ENCODE measurements around the gene NIPAL4.

DNA sequence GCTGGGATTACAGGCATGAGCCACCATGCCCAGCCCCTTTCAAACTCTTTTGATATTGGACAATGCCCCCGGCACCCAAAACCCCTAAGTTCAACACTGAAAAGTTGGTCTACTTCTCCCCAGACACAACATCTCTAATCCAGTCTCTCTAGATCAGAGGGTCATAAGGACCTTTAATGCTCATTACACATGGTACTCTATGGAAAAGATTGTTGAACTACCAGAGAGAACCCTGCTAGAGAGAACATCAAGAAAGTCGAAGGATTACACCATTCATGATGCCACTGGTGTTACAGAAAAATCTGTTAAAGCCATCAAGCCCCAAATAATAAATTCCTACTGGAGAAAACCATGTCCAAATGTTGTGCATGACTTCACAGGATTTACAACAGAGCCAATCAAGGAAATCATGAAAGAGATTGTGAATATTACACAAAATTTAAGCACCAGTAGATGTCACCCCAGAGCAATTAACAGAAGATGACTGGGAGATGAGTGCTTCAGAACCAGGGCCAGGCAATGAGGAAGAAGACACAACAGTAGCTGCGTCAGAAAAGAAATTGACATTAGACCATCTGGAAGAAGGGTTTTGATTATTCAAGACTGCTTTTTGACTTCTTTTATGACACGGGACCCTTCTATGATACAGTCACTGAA, 28.3 kb upstream of the NIPAL4 start:
- TF ChIP-seq, protein P1, sequence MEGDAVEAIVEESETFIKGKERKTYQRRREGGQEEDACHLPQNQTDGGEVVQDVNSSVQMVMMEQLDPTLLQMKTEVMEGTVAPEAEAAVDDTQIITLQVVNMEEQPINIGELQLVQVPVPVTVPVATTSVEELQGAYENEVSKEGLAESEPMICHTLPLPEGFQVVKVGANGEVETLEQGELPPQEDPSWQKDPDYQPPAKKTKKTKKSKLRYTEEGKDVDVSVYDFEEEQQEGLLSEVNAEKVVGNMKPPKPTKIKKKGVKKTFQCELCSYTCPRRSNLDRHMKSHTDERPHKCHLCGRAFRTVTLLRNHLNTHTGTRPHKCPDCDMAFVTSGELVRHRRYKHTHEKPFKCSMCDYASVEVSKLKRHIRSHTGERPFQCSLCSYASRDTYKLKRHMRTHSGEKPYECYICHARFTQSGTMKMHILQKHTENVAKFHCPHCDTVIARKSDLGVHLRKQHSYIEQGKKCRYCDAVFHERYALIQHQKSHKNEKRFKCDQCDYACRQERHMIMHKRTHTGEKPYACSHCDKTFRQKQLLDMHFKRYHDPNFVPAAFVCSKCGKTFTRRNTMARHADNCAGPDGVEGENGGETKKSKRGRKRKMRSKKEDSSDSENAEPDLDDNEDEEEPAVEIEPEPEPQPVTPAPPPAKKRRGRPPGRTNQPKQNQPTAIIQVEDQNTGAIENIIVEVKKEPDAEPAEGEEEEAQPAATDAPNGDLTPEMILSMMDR (IDR thresholded peaks at IDR 0.05; ENCODE audit: low read length) = peak; percentile 68
- TF ChIP-seq EZH2 (IDR thresholded peaks at IDR 0.05; ENCODE audit: borderline replicate concordance, low read length) = no peak

All from OCI-LY1 (cell line).